Right lobe of liver (tissue), 4 donors: ENCODE results near the gene MMP17.

ENCODE experiments used
- POLR2A ChIP-seq: fragments of 450-650 bp; IDR thresholded peaks from one replicate; pipeline ENCODE4 v1.6.1; 2017; ENCODE audit warnings: antibody characterized with exemption, mild to moderate bottlenecking
- TF ChIP-seq, protein P1 (sequence below), 4 donors: fragments of 200-600 bp in 3 of 4; fragments of 450-650 bp in 1 of 4; IDR thresholded peaks; one replicate each; pipeline versions ENCODE4 v1.5.1 to v1.8.0; 2016 to 2022; ENCODE audit warnings: antibody characterized with exemption in 4 of 4, mild to moderate bottlenecking in 2 of 4
- donor health status: DM: no; HTN: no; CAD: no.
- donor health status: DM: no; HTN: no; CAD: no.
- donor health status: DM: no; HTN: yes; CAD: no.

DNA sequence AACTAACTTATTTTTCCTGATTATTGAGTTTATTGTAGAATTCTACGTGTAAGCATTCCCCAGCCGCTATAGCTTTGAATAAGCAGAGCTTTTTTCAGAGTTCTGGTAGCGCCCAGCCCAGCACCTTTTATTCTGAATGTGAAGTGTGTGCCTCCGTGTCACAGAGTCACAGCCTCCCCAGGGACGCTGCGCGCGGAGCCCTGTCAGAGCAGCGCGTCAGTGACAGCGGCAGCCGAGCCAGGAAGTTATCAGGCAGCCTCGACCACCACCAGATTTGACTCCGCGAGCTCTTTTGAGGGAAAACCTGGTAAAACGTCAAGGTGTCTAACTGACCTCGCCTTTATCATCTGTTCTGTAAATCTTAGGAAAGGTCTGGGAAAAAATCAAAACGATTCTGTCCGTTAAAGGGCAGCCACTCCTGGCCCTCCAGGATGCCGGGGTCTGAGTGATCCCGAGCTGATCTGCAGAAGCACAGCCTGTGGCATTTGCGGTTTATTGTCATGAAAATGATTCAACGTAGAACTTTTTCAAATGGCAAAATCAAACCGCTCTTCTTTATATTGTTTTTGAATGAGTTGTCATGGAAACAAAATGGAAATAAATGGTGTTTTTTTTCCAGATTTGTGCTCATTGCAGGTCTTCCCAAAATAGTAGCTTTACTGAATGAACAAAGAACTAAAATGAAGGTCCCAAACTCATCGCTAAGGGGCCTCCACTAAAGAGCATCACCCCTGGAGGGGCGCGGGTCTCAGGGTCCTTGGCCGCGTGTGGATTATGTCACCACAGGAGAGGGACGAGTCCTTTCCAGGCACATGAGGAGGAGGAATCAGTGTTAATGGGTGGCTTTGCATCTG is 43.1 kb upstream of the MMP17 start:
- TF ChIP-seq, protein P1, sequence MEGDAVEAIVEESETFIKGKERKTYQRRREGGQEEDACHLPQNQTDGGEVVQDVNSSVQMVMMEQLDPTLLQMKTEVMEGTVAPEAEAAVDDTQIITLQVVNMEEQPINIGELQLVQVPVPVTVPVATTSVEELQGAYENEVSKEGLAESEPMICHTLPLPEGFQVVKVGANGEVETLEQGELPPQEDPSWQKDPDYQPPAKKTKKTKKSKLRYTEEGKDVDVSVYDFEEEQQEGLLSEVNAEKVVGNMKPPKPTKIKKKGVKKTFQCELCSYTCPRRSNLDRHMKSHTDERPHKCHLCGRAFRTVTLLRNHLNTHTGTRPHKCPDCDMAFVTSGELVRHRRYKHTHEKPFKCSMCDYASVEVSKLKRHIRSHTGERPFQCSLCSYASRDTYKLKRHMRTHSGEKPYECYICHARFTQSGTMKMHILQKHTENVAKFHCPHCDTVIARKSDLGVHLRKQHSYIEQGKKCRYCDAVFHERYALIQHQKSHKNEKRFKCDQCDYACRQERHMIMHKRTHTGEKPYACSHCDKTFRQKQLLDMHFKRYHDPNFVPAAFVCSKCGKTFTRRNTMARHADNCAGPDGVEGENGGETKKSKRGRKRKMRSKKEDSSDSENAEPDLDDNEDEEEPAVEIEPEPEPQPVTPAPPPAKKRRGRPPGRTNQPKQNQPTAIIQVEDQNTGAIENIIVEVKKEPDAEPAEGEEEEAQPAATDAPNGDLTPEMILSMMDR (IDR thresholded peaks at IDR 0.05): no peak
- TF ChIP-seq POLR2A: no peak
